PC-3 (cell line): ENCODE measurements around the gene BCL11A.

ENCODE experiments used
- CTCF ChIP-seq: fragments of 300-600 bp; sonication (generic); conservative IDR thresholded peaks from 2 replicates; pipeline ENCODE4 v1.5.1; 2017; ENCODE audit warnings: antibody characterized with exemption, low read depth, mild to moderate bottlenecking, low read length
- EZH2 ChIP-seq: fragments of 300-600 bp; sonication (generic); IDR thresholded peaks from one replicate; pipeline ENCODE4 v1.6.1; 2017; ENCODE audit warnings: antibody characterized with exemption, mild to moderate bottlenecking, low read length; ENCODE audit not compliant: unreplicated experiment
- EZH2phosphoT487 ChIP-seq: fragments of 300-600 bp; sonication (generic); IDR thresholded peaks from 2 replicates; pipeline ENCODE4 v1.6.1; 2018; ENCODE audit warnings: mild to moderate bottlenecking, antibody characterized with exemption, low read length, borderline replicate concordance

- TF ChIP-seq EZH2 (no peak), CTCF (no peak), EZH2phosphoT487 (no peak)
These were observed 24.2 kb downstream of the BCL11A start for GRCh38 chr2:60529136-60529784.
